Hepatic stellate cell (primary cell): ENCODE measurements around the gene YWHAQ.
"Not testable (repeated sequence)": the region's sequence is repeated elsewhere in the genome, so short reads cannot be mapped to it uniquely, and the experiment has no call there.

Source experiments
- DNase-seq: peaks from one replicate; pipeline ENCODE4 v3.0.0; 2011; ENCODE audit warnings: low spot score

Gene YWHAQ

DNA sequence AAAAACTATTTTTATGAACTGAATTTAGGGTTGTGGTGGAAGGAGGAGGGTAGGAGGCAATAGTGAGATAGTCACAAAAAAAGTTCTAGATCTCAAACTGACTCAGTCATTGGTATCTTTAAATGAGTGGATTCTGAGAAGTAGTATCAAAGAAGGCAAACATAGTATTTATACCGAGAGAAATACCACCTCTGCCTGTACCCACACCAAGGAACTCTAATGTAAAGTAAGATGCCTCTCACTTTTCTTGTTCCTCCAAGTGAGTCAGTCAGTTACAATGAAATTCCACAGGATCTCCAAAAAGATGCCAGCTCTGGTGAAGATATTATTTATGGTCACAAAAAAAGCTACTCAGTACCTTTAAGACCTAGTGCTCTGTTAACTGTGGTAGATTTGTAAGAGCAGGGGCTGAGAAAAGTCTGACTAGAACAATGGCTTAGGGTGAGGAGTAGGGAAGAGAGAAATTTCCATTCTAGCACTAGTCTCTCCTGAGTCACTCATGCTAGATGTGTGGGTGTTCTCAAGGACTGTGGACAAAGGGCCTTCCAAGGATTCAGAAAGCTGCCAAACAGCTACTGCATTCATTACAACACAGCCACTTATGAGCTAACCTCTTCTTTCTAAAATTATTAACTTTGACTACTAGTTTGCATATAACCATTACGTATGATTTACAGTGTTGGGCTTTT lies 36.3 kb downstream of the YWHAQ start:
- peak; percentile 38 for DNase-seq

GRCh38 chr2:9593925-9594324 lies 36.9 kb downstream of the YWHAQ start:
- DNase-seq: no peak

- no peak for DNase-seq
These were observed 38.1 kb downstream of the YWHAQ start for GRCh38 chr2:9592699-9593098.

DNA sequence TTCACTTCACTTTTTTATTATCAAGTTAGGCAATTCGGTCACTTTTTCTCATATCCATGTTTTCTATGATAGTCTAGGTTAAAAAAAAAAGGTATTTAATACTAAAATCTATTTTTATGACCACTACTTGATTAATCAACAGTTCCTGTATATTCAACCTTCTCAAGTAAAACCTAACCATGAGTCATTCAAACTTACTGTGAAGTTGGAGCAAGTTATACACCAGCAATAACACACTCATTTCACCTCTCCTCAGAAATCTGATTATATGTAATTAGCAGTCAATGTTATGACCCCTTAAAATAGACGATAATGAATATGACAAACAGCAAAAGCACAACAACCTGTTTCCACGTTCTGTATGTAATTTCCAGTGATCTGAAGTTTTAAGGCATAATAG lies 40.2 kb downstream of the YWHAQ start:
- no peak for DNase-seq

- no peak for DNase-seq
These were observed 44.3 kb downstream of the YWHAQ start for GRCh38 chr2:9586465-9586864.

DNA sequence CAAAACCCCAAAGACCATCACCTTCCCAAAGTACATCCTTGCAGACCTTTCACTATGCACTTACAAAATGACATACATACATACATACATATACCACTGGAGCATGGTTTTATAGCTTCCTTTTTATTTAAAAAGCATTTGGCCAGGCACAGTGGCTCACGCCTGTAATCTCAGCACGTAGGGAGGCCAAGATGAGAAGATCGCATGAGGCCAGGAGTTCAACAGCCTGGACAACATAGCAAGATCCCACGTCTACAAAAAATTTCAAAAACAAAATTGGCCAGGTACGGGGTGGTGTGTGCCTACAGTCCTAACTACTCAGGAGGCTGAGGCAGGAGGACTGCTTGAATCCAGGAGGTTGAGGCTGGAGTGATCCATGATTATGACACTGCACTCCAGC lies 45.3 kb downstream of the YWHAQ start:
- DNase-seq: no peak

- DNase-seq: not testable (repeated sequence)
These were observed 45.9 kb downstream of the YWHAQ start for GRCh38 chr2:9584902-9585301.

- no peak for DNase-seq
These were observed 48.2 kb downstream of the YWHAQ start for GRCh38 chr2:9582624-9583023.

DNA sequence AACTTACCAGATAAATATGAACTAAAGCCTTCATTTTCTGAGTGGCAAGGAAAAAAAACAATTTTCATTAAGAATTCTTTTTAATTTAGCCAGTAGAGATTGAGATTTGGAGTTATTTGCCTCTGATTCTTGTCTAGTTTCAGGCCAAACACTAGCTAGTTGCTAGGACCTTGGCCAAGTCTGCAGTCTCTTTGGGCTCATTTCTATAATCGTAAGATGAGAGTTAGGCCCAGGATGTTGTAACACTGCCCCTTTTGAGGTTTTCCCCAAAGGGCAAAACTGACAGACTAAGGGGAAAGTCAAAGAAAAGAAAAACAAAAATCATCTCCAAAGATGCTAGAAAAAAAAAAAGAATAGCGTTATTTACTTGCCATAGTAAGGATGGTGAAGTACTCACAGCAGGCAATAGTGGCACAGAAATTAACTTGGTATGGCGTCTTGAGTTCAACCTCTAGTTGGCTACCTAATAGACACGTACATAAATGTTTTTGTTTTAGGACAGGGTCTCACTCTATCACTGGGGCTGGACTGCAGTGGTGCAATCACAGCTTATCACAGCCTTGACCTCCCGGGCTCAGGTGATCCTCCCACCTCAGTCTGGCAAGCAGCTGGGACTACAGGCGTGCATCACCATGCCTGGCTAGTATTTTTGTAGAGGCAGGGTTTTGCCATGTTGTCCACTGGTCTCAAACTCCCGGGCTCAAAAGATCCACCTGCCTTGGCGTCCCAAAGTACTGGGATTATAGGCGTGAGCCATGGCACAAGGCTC lies 52.1 kb downstream of the YWHAQ start:
- no peak for DNase-seq

DNA sequence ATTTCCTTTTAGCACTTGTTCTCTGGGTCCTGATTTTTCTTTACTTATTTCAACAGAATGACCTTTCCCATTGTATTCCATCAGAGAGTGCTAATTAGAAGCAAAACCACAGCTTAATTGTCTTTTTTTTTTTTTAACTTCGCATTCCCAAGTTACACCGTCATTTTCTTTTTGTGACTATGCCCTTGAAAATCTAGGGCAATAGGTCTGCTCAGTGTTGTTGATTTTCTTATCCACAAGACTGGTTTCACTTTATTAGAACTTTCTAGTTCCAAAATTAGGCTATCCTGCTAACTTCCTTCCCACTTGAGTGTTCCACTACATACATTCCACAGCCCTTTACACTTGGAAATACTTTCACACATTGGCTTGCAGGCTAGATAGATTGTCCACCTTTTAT lies 56.5 kb downstream of the YWHAQ start:
- no peak for DNase-seq

DNA sequence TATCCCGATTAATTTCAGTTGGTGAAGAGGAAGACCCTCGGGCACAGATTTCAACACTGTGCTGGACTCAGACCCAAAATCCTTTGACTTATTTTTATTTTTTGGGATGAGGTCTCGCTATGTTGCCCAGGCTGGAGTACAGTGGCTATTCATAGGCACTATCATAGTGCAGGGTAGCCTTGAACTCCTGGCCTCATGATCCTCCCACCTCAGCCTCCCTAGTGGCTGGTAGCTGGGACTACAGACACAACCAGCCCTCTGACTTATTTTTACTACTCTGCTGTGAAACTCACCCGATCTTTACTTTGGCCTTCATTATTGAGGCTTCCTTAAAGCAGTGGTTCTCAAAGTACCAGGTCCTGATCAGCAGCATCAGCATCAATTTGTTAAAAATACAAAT lies 57.0 kb downstream of the YWHAQ start:
- no peak for DNase-seq

DNA sequence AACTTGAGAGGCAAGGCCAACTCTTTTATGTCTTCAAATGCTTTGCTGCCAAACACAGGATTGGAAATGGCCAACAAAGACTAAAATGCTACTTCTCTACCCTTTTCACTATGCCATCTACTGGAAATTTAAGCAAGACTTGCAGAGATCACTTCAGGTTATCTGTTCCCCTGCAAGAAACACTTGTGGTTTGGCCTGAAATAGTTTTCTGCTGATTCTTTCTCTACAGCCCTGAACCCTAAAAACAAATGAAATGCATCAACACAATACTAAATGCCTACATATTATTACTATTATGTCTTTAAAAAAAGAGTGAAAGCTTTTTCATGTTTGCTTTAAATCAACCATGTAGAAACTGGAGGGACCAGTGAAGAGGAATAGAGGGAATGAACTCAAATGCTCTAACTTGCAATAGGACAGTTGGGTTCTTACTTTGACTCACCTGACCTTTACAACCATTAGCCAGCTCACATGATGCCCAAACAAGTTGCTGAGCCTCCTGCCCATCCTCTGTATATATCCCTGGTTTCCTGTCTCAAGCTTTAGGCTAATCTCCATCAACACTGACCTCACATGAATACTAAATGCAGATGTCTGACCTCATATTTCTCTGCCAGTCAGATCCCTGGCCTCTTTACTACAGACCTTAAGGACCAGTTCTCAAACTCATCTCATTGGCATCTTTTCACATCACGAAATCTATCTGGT lies 57.6 kb downstream of the YWHAQ start:
- DNase-seq: no peak

DNA sequence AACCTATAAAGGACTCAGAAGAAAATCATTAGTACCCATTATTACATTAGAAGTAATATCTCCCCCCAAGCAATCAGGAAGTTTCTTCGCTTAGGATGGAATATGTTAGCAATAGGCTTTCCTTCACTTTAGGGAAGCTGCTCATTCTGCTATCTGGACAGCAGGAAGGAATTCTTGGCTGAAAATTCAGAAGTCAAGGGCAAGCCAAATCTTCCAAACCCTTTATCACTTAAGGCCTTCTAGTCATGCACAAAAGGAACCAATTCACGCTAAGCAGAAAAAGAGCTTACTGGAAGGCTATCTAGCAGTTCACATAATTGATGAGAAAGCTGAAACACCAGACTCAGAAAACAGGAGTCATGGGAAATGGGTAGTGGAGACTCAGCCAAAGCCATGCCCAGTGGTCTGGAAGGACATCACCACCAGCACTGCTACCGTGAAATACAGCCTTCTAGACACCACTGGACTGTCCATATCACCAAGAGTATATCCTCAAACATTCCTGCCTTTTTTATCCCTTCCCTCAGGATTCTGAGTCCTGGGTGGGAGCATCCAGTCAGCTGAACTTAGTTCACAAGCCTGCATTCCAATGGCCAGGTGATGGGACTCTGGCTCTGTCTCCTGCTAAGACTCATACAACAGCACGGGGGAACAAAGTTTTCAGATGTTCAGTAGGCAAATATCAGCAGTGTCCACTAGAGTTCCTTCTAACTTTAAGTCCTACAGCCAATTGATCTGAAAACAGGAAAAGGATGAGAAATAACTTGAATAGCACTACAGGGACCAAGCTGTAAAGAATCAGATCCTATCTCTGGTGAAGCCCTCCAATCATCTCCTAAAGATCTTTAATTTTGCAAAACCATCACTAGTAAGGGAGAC lies 60.4 kb downstream of the YWHAQ start:
- no peak for DNase-seq

GRCh38 chr2:9565436-9566153 lies 65.2 kb downstream of the YWHAQ start:
- peak; percentile 79 for DNase-seq

- DNase-seq: no peak
These were observed 70.2 kb downstream of the YWHAQ start for GRCh38 chr2:9560628-9561027.

DNA sequence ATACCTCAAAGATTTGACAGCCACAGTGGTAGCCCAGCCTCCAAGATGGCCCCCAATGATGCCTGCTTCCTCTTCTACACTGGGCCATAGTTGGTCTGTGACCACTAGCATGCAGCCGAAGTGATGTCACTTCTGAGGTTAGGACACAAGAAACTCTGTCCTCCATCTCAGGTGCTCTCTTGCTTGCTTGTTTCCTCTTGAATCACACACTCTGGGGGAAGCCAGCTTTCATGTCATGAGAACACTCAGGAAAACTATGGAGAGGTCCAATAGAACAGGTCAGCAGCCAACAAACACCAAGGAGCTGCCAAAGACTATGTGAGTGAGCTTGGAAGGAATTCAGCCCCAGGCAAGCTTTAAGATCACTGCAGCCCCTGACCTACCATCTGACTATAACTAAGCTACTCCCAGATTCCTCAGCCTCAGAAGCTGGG lies 71.8 kb downstream of the YWHAQ start:
- DNase-seq: no peak

DNA sequence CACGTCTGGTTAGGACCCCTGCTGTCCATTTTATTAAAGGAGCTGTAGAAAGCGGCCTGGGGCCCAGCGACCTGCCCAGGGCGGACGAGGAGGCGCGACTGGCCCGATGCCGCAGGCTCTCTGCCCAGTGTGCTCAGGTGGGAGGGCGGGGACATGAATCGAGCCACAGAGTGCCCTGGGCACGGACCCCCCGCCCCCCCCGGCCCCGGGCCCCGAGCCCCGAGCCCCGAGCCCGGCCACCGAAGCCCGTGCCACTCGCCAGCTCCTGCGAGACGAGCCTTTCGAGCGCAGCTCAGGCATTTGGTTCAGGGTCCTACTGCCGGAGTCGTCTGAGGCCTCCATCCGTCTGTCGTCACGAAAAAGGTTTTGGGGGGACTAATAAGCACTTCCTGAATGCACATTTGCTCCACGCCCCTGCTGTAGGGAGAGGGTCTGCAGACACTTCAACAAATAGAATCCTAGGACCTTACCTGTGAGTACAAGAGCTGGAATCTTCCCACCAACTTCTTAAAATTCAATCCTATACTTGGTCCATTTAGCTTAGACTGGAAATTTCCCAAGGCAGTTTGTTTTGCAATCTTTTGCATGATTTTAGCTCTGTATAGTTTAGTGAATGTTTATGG lies 74.6 kb downstream of the YWHAQ start:
- DNase-seq: no peak

DNA sequence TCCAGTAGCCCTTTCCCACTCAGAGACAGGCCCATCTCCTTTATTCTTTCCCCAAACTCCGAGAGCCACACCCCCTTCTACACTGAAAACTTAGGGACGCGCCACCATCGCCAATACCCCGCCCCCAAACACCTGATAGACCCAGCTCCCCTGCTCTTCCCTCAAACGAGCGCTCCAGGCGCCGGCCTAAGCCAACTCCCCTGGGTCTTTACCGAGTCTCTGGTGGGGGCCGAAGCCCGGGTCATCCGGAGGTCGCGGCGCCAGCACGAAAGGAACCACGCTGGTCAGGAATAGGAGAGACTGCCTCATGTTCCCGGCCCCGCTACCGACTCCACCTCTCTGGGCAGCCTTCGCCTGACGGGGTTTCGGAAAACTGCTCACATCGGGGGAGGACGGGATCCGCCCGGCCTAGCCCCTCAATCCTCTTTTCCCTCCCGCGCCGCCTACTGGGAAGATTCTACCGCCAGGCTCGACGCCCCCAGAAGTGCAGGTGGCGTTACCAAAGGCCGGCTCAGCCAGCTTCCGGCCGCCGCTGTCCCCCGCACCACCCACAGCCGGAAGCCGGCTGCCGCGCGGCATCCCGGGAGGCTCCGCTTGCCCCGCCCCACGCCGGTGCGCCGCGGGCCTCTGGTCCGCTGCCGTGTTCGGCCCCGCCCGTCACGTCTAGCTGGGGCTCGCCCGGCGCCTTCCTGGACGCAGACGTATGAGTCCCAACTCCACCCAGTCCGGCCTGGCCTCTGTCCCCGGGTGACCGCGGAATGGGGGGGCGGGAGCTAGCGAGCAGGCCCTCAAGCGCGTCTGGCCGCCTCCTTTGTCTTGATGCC lies 75.3 kb downstream of the YWHAQ start, which contains the start of gene ADAM17:
ADAM17 (minus strand) TSS at position 534 of the 824 bp plus-strand sequence; CDS start at position 309, 225 bp downstream.
- peak; percentile 91 for DNase-seq

DNA sequence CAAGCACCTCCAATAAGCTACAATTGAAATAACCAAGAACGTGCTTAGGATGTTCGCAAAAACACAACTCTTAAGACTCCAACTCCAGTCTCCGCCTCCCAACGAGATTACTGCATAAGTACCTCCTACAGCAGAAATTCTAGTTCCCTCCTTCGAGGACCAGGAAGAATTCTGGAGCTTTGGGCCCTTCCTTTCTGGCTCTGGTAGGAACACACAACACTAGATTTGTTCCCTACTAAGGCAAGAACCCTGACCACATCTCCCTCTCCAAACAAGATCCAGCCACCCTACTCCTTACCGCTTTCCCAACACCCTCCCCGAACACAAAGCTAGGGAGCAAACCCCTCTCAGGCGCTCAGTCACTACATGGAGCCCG lies 75.9 kb downstream of the YWHAQ start:
- DNase-seq: no peak
